Left colon (tissue), 2 donors: Measurements from ENCODE around the gene IGF2. TPM values are rescaled to one million over a fixed set of nuclear protein-coding genes. Genes with fewer than 3 reads are reported as not detected.

Experiments used
- ATAC-seq: fragments of 200-7000 bp; cut with Tn5 transposase; one replicate; pipeline ENCODE4 v1.9.1; 2020; ENCODE audit warnings: mild to moderate bottlenecking, moderate library complexity
- DNase-seq, 2 donors: peaks; one replicate each; pipeline ENCODE4 v3.0.0-alpha.2; 2020
- intact Hi-C, 2 donors: fragments of 100-400 bp; cut with DNase I in 1 of 2; cut with micrococcal nuclease in 1 of 2; formaldehyde crosslinking; loops; one replicate each; pipeline versions ENCODE4 v1.11.2 to v1.14.0; 2022; cut with DNase I, micrococcal nuclease
- total RNA-seq, 2 donors: library from RNA; stranded (reverse); fragmentation: NEBNext Ultra II Directional; extraction: Animal tissue kit (Norgen Biotek cat#: 25700); gene quantifications; one replicate each; pipeline ENCODE4 v1.2.1, GENCODE V29; 2021
- donor health status: DM: no; HTN: no; CAD: no.
- donor health status: DM: yes; HTN: yes; CAD: no.

The IGF2 gene
- total RNA-seq, 2 donors from 2014 or later = 7.3 to 10.8 TPM

DNA sequence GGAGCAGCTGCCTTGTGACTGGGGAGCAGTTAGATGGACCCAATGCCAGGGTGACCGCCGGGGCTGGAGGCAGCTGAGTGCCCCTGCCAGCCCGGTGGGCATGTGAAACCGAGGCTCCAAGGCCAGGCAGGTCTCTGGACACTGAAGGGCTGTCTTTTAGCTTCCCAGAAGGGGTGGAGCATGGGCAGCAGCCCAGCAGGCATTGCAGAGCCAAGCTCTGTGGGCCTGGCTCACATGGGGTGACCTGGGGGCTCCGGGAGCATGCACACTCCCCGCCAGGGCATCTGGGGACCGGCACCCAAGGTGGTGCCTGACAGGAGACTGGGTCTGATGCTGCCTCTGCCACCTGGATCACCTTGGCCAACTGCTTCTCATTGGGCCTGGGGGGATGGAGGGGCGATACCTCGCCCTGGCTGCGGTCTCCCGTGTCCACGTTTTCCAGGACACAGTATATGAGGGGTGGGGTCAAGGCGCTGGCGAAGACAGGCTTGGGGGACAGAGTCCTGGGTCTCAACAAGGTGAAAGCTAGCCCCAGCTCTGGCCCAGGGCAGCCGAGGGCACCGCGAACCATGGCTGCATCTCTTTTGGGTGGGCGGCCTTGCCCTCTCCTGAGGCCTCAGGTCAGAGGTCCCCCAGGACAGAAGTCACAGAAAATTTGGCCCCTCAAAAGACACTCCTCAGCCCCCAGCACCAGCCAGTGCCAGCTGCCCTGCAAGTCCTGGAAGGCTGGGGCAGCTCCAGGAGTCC, 18.3 kb upstream of the IGF2 start:
- no peak for ATAC-seq
- intact Hi-C loops = loop anchor here in 1 of 2 donors (10.0 kb wide), 1 partner anchor 323 kb away; the partner anchor contains the start of genes SYT8 and TNNI2

DNA sequence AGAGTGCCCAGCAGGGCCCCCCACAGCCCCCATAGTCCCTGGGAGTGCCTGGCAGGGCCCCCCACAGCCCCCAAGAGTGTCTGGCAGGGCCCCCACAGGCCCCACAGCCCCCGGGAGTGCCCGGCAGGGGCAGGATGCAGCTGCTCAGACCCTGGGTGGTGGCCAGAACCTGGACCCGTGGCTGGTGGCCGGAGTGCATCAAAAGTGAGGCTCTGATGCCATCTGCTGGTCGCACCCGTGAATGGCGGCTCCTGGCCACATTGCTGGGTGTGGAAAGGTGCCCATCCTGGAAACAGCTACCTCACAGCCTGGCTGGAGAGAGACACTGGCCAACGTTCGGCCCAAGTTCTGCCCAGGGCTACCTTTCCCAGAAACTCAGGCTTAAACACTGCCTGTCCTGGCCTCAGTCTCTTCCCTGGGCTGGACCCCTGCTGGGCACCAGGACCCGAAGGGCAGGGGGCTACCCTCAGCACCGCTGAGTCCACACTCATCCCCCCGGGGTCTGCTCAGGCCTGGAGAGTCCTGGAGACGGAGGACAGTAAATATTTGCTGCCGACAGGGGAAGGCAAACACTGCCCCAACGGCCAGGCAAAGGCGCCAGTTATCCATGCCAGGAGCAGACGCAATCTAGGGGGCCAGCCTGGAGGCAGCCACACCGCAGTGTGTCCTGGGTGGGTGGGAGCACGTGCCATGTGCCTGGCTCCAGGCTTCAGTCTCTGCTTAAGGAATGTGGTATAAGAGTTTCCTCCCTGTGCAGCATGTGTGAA, 17.4 kb upstream of the IGF2 start:
- ATAC-seq = peak; percentile 78
- peak; percentile 36 to 77 for DNase-seq

More for the DNA sequence above, 18.3 kb upstream of the IGF2 start:
- DNase-seq = no peak

DNA sequence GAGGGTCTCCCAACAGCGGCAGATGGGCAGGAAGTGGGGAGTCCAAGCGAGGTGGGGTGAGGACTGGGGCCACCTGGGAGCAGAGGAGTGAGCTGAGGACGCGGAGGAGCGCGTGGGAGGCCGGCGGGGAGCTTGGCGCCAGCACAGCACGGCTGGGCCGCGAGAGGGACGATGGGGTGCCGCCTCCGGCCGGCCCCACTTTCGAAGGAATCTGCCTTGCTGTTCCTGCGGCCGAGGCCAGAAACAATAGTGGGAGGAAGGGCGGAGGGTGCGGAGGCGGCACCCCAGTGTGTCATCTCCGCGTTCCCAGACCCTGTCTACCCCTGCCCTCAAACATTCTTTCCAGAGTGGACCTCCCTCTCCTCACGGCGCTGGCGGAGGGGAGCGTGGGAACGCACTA, 16.3 kb upstream of the IGF2 start:
- ATAC-seq (no peak), DNase-seq (no peak)
- intact Hi-C loops = loop anchor here in 1 of 2 donors (10.0 kb wide), 1 partner anchor 321 kb away; the partner anchor contains the start of genes SYT8 and TNNI2

More for the DNA sequence above, 17.4 kb upstream of the IGF2 start:
- intact Hi-C loops = loop anchor here in 1 of 2 donors (10.0 kb wide), 1 partner anchor 322 kb away; the partner anchor contains the start of genes SYT8 and TNNI2

DNA sequence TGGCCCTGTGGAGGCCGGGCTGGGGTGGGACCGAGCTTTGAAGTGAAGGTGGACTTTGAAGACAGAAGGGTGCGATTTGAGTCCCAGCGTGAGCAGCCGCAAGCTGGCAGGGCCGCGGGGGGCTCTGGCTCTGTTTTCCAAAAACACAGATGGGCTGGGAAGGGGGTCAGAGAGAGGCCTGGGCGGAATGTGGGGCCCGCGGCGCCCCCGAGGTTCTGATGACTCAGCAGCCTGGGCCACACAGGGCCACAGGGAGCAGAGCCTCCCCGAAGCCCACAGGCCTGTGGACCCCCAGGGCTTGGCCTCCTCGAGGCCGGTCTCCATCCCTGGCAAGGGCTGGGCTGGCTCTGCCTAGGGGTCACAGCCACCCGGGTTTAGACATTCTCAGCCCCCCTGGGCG, 15.7 kb upstream of the IGF2 start:
- intact Hi-C loops = loop anchor here in 1 of 2 donors (10.0 kb wide), 1 partner anchor 320 kb away; the partner anchor contains the start of genes SYT8 and TNNI2
- ATAC-seq (no peak), DNase-seq (no peak)

DNA sequence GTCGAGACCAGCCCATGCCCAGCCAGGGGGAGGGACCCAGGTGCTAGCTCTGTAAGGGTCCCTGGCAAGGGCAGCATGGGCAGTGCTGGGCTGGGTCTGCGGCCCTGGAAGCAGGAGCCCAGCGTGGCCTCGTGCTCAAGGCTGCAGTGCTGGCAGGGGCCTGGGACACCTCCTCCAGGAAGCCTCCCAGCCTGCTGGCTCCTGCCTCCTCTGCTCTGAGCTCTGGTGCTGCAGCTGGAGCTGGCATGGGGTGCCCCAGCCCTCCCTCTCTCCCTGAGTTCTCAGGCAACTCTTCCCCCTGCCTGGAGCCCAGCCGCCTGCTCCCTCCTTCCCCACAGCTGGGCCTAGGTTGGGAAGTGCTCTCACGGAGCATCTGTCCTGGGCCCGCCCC, 15.0 kb upstream of the IGF2 start:
- intact Hi-C loops = loop anchor here in 1 of 2 donors (10.0 kb wide), 1 partner anchor 319 kb away; the partner anchor contains the start of genes SYT8 and TNNI2
- DNase-seq (no peak), ATAC-seq (no peak)

DNA sequence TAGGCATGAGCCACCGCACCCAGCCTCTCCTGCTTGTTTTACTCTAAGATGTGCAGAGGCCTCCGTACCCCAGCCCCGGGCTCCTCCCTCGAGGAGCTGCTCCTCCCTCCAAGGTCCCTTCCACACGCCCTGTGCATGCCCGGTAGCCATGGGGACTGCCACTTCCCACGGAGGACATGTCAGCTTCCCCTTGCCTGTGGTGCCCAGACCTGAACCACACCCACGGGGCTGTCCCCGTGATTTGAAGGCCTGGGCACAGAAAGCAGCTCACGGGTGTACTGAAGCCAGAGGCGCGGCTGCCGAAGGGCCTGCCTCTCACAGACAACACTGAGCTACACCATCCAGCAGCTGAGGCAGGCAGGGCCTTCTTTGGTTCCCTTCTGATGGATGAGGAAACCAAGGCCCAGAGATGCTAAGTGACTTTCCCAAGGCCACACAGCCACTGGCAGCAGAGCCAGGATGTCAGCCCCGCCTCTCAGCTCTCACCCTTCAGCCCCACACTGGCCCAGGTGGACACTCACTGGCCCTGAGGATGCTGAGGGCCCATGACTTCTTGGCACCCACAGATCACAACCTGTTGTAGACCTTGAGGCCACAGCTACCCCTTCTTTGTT, 14.5 kb upstream of the IGF2 start:
- intact Hi-C loops = loop anchor here in 1 of 2 donors (10.0 kb wide), 1 partner anchor 319 kb away; the partner anchor contains the start of genes SYT8 and TNNI2
- ATAC-seq (no peak), DNase-seq (no peak)

DNA sequence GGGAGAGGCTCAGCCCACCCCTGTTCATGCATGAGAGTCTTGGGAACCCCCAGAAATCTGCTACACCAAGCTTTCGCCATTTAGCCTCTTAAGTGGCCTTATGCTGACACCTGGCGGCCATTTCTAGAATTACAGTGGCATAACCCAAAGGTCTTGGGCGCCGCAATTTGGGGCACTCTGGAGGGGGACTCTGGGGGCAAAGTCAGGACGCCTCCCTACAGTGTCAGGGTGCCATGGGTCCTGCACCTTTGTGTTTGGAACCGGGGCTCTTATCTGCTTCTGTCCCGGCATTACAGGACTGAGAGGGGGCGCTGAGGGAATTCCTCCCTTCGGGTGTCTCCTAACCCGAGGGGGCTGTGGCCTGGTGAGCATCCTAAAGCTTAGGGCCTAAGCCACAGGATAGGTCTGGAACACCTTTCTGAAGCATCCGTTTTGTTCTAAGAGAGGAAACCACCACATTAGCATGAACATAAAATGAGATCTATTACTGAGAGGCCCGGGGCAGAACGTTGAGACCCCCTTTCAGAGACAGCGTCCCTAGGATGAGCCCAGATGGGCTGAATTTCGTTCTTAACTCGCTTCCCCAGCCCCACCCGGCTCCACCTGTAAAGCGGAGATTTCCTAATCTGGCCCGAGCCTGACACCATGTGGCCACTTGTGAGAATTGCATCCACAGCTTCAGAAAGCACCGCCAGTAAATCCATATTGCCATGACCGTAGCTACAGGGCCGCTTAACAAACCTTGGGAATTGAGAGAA, 12.5 kb upstream of the IGF2 start:
- ATAC-seq = peak; percentile 77
- intact Hi-C loops = loop anchor here in 1 of 2 donors (10.0 kb wide), 1 partner anchor 317 kb away; the partner anchor contains the start of genes SYT8 and TNNI2
- DNase-seq = peak; percentile 60 to 84

DNA sequence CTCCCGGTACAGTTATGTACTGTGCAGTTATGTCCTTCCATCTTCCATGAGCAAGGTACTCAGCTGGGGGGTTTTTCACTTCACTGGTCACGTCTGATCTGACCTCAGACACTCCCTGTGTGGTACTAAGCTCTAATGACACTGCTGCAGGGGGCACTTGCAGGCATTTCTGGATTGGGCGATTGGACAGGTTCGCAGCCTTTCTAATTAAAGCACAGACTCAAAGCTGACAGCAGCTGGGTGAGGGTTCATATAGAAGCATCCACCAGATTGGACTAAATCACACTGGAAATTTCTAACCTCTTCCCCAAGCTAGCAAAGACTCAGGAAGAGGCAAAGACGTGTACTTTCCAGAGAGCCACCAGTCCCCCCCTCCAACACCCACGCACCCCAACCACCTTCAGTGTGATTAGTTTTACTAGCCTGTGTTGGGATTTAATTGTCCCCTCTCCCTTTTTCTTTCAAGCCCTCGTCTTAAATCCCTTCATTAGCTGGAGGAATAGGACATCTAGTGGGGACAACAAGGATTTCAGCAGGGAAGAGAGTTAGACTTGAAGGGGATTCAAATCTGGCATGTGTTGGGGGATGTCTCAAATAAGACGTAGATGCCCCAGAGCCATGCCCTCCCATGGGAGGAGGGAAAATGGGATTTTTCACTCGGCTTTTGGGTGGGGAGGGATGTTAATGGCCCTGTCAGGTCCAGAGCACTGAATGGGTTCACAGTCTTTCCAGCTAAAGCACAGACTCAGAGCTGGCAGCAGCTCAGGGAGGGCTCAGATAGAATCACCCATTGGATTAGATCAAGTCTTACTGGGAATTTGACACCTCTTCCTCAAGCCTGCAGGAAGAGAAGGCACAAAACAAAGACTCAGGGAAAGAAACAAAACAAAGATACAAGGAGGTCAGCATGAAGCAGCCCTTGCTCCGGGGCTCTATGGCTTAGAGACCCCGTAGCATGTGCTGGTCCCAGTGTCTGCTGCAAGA, 11.0 kb upstream of the IGF2 start:
- ATAC-seq = no peak
- intact Hi-C loops = loop anchor here in 1 of 2 donors (10.0 kb wide), 1 partner anchor 315 kb away; the partner anchor contains the start of genes SYT8 and TNNI2

DNA sequence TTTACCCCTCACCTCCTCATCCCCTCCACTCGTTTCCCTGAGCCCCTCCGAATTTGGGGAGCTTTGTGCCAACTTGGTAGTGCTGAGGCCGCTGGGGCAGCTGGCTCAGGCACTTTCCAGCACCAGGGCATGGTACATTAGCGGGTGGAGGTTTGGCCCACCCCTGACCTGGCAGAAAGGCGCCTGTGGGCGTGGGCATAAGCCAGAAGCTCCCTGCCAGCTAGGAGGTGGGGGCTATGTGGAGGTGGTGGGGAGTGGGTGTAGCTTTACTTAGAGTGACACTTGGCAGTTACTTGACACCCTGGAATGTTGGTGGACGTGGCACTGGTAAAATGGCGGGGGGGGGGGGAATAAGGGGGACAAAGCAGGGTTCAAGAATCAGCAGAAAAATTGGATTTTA, 10.3 kb upstream of the IGF2 start:
- intact Hi-C loops = no loop called here
- ATAC-seq = no peak
- no peak for DNase-seq

More for the DNA sequence above, 11.0 kb upstream of the IGF2 start:
- DNase-seq = no peak

DNA sequence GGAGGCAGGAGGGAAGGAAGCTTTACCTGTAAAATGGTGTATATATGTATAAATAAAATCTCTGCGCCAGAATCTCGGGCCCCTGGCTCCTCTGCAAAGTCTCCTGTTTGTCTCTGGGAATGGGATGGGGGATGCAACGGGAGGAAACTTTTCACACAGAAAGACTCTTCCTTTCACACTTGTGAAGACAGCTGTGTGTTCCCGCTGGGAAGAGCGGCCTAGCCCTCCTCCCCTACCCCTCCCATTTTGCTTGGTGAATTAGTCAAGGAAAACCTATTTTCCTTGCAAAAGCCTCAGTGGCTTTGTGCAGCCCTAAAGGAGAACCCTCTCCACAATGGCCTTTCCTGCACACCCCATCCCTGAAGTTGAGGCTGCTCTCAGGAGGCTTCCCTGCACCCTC, 9.4 kb upstream of the IGF2 start:
- ATAC-seq (no peak), DNase-seq (no peak)
- intact Hi-C loops = no loop called here

DNA sequence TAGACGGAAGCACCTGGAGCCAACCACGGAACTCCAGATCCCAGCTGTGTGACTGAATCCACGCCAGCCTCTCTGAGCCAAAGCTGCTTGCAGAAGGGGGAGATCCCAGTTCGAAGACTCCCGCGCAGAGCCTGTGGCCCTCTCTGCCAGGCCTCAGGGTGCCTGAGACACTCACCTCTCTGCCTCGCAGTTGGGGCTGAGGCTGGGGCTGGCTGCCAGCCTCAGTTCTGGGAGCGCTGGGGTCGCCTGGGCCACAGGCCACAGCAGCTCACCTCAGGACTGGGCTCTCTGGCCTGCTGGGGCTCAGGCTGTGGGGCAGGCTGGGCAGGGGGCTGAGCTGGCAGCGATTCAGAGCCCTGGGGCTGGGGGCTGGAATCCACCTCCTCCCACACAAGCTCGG, 8.2 kb upstream of the IGF2 start:
- ATAC-seq (no peak), DNase-seq (no peak)
- intact Hi-C loops = no loop called here

DNA sequence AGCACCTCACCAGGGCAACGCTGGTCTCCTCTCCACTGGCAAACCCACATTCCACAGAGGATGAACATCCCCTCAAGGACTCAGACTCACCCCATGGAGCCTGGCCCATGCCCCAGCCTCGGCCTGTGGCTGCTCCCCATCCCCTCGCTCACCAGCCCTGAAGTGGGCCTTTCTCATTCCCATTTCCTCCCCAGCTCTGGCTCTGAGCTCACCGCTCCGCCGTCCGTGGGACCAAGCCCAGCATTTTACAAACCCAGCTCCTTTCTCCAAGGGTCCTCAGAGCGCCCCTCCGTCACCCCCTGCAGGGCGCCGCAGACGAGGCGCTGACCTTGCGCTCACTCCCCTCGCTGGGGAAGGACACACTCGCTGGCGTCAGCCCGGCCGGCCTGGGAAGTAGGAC, 6.9 kb upstream of the IGF2 start:
- ATAC-seq (no peak), DNase-seq (no peak)
- intact Hi-C loops = no loop called here

DNA sequence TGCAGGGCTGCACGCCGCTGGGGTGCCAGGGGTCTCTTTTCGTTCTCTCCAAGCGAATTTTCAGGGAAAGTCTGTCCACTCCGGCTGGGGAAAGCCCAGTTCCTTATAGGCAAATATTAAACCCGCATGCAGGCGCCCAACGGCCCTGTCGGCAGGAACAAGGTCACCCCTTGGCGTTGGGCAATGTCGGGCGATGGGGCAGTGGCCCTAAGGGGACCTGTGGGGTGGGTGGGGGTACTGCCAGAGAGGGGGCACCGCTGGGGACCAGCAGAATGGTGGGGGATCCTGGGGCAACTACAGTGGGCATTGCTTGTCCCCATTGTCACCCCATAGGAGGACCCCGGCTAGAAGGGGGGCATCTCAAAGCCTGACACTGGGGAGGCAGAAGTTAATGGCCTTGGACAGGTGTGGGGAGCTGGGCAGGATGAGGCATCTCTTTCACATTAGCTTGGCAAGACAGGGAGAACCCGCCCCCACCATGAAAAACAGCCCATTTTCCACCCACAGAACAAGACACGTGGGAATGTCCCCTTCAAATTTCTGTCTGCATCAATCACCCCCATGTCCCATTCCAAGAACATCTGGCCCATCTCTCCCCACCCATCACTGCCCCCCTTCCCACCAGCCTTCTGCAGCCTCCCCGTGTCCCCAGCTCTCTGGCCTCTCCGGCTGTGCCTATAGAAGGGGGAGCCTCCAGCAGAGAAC, 5.5 kb upstream of the IGF2 start:
- intact Hi-C loops = no loop called here
- DNase-seq = no peak
- ATAC-seq = no peak

DNA sequence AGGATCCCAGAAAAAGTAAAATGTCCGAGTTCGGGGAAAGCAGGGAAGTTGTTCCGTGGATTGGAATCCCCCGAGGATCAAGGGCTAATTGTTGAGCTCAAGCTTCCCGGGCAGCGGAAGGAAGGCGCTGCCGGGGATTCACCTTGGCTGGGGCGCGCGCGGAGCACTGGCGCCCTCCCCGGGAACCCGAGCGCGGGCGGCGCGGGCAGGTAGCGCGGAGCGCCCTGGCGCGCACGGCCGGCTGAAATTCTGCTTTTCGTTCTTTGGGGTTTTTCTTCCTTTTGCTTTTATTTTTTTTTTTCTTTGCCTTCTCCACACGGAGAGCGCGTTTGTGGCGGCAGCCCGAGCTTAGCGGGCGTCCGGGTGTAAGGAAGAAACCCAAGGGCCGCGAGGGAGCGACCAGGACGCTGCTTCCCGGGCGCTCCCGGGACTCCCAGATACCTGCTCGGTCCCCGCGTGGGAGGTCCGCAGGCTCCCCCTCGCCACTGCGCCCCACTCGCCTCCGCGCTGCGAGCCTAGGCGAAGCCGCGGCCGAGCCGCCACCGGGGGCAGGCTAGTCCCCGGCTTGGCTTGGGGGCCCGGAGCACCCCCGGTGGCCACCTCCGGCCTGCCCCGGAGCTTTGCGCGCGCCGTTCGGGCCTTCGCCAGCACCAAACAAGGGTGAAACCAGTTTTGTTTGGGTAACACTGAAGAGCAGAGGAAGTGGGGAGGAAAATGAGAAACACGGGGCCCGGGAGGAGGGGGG, 4.8 kb upstream of the IGF2 start:
- ATAC-seq = no peak
- intact Hi-C loops = no loop called here
- no peak for DNase-seq

DNA sequence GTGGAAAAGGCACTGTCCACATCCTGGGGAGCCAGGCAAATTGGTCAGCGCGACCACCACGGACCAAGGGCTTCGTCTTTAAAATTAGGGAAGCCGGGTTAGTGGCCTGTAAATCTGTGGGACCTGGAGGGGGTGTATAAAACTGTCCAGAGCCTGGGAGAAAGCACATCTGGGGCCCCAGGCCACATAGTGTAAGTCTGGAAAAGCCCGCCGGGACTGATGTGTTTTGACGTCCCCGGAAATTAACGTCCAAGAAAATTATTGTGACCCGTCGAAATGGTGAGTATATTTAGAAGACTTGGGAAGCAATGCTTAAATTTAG, 4.2 kb upstream of the IGF2 start:
- no peak for DNase-seq
- no peak for ATAC-seq
- intact Hi-C loops = no loop called here

DNA sequence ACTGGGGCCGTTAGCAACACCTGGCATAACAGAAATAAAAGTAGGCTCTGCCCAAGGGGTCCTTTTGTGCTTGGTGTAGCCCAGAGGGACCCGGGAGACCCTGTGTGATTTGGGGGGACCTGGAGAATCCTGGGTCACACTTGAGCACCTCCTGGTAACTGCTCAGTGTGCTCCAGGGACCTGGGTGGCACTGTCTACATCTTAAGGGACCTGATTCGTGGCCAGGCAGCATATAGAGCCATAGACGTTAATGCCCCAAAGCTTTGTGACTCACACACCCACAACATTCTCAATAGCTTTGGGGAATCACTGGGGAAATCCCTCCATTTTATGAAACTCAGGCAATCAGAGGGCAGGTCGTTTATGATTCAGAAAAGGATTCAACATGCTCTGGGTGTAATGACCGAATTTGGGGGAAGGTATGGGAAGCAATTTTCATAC, 3.6 kb upstream of the IGF2 start:
- DNase-seq (no peak), ATAC-seq (no peak)
- intact Hi-C loops = no loop called here
